Activated T-cell treated with anti-CD3 and anti-CD28 coated beads, Interleukin-2, amount 50 U/mL, for 4 hours (primary cell): ENCODE data around the gene FMO5. TPM values are rescaled to one million over a fixed set of nuclear protein-coding genes. Genes with fewer than 3 reads are reported as not detected.
"Not testable (repeated sequence)": the region's sequence is repeated elsewhere in the genome, so short reads cannot be mapped to it uniquely, and the experiment has no call there.

Experiments
- ATAC-seq, 2 donors: fragments of 200-7000 bp; cut with Tn5 transposase; one replicate each; pipeline ENCODE4 v1.10.0; 2021
- DNase-seq: peaks from one replicate; pipeline ENCODE4 v3.0.0-alpha.2; 2020
- H3K27me3 Mint-ChIP-seq: one replicate; pipeline ENCODE4 v1.8.0; 2021; ENCODE audit warnings: low read depth, mixed read lengths
- H3K36me3 Mint-ChIP-seq: one replicate; pipeline ENCODE4 v1.8.0; 2022; ENCODE audit warnings: mixed read lengths; ENCODE audit not compliant: insufficient read depth
- H3K4me1 Mint-ChIP-seq: one replicate; pipeline ENCODE4 v1.8.0; 2021; ENCODE audit warnings: low read depth, mixed read lengths
- H3K4me3 Mint-ChIP-seq: one replicate; pipeline ENCODE4 v1.8.0; 2021; ENCODE audit warnings: mild to moderate bottlenecking, moderate library complexity, mixed read lengths
- H3K9me3 Mint-ChIP-seq: one replicate; pipeline ENCODE4 v1.8.0; 2021; ENCODE audit warnings: mixed read lengths
- total RNA-seq, 3 donors: library from RNA; stranded (reverse); gene quantifications; one replicate each; pipeline ENCODE4 v1.2.1, GENCODE V29; 2021

FMO5 gene
- total RNA-seq, 3 donors from 2014 or later: 0.20 to 0.22 TPM; not detected in 1

GRCh38 chr1:147202576-147202975 lies 22.6 kb downstream of the FMO5 start:
- no peaks in the 10 kb centered on the region for H3K4me1 Mint-ChIP-seq
- H3K4me3 Mint-ChIP-seq: no peak overlapping the region
- ATAC-seq (no peak), DNase-seq (no peak)
- H3K36me3 Mint-ChIP-seq: peaks cover 9% of the 10 kb centered on the region
- H3K27me3 Mint-ChIP-seq: no peaks in the 10 kb centered on the region
- H3K9me3 Mint-ChIP-seq: no peaks in the 10 kb centered on the region

- Mint-ChIP-seq H3K36me3 (peaks cover 10% of the 10 kb centered on the region), H3K4me3 (no peak overlapping the region), H3K9me3 (no peaks in the 10 kb centered on the region), H3K27me3 (no peaks in the 10 kb centered on the region), H3K4me1 (no peaks in the 10 kb centered on the region)
- no peak for DNase-seq
- ATAC-seq: no peak
Measured at GRCh38 chr1:147201786-147202185, 23.4 kb downstream of the FMO5 start.

- H3K9me3 Mint-ChIP-seq: no peaks in the 10 kb centered on the region
- H3K36me3 Mint-ChIP-seq: peaks cover 12% of the 10 kb centered on the region
- H3K4me3 Mint-ChIP-seq: no peak overlapping the region
- no peaks in the 10 kb centered on the region for H3K4me1 Mint-ChIP-seq
- H3K27me3 Mint-ChIP-seq: no peaks in the 10 kb centered on the region
- DNase-seq (no peak), ATAC-seq (no peak)
Measured at GRCh38 chr1:147201276-147201675, 23.9 kb downstream of the FMO5 start.

GRCh38 chr1:147197324-147197723 lies 27.8 kb downstream of the FMO5 start:
- not testable (repeated sequence) for H3K27me3 Mint-ChIP-seq, ATAC-seq, DNase-seq

GRCh38 chr1:147189514-147189913 lies 35.6 kb downstream of the FMO5 start:
- ATAC-seq (no peak), DNase-seq (no peak)
- no peaks in the 10 kb centered on the region for H3K4me1 Mint-ChIP-seq
- no peaks in the 10 kb centered on the region for H3K27me3 Mint-ChIP-seq
- no peaks in the 10 kb centered on the region for H3K36me3 Mint-ChIP-seq
- no peak overlapping the region for H3K4me3 Mint-ChIP-seq
- no peaks in the 10 kb centered on the region for H3K9me3 Mint-ChIP-seq

More at GRCh38 chr1:147197324-147197723, 27.8 kb downstream of the FMO5 start:
- not testable (repeated sequence) for H3K9me3 Mint-ChIP-seq, H3K4me3 Mint-ChIP-seq, H3K4me1 Mint-ChIP-seq, H3K36me3 Mint-ChIP-seq

- Mint-ChIP-seq H3K36me3 (no peaks in the 10 kb centered on the region), H3K9me3 (no peaks in the 10 kb centered on the region), H3K4me3 (no peak overlapping the region), H3K4me1 (no peaks in the 10 kb centered on the region), H3K27me3 (no peaks in the 10 kb centered on the region)
- no peak for DNase-seq
- no peak for ATAC-seq
Measured at GRCh38 chr1:147185432-147185831, 39.7 kb downstream of the FMO5 start.

GRCh38 chr1:147177611-147178380 lies 47.3 kb downstream of the FMO5 start:
- no peaks in the 10 kb centered on the region for H3K27me3 Mint-ChIP-seq
- no peak for DNase-seq
- ATAC-seq: no peak
- peaks cover 9% of the 10 kb centered on the region for H3K4me1 Mint-ChIP-seq
- H3K36me3 Mint-ChIP-seq: peaks cover 14% of the 10 kb centered on the region
- peaks cover 6% of the 10 kb centered on the region for H3K9me3 Mint-ChIP-seq
- no peak overlapping the region for H3K4me3 Mint-ChIP-seq

GRCh38 chr1:147172168-147173016 lies 52.7 kb downstream of the FMO5 start, which contains the start of gene PRKAB2:
Gene PRKAB2 (minus strand): TSS chr1:147172470. CDS start chr1:147172144, 326 bp downstream.
- H3K4me3 Mint-ChIP-seq: peak within 1 kb of the TSS; percentile 97
- DNase-seq (peak; percentile 85), ATAC-seq (peak; percentile 87 to 90)
- H3K4me1 Mint-ChIP-seq: peaks cover 32% of the 10 kb centered on the region
- H3K27me3 Mint-ChIP-seq: no peaks in the 10 kb centered on the region
- peaks cover 3% of the 10 kb centered on the region for H3K9me3 Mint-ChIP-seq
- H3K36me3 Mint-ChIP-seq: peaks cover 9% of the 10 kb centered on the region

GRCh38 chr1:147171399-147172167 lies 53.6 kb downstream of the FMO5 start:
- no peak for ATAC-seq
- peaks cover 32% of the 10 kb centered on the region for H3K4me1 Mint-ChIP-seq
- no peaks in the 10 kb centered on the region for H3K27me3 Mint-ChIP-seq
- H3K9me3 Mint-ChIP-seq: no peaks in the 10 kb centered on the region
- peak overlapping the region; percentile 97 for H3K4me3 Mint-ChIP-seq
- peaks cover 12% of the 10 kb centered on the region for H3K36me3 Mint-ChIP-seq
- no peak for DNase-seq

- peaks cover 19% of the 10 kb centered on the region for H3K36me3 Mint-ChIP-seq
- H3K9me3 Mint-ChIP-seq: no peaks in the 10 kb centered on the region
- no peak for DNase-seq
- peaks cover 32% of the 10 kb centered on the region for H3K4me1 Mint-ChIP-seq
- peak overlapping the region; percentile 97 for H3K4me3 Mint-ChIP-seq
- H3K27me3 Mint-ChIP-seq: no peaks in the 10 kb centered on the region
- ATAC-seq: no peak
Measured at GRCh38 chr1:147169840-147170674, 55.1 kb downstream of the FMO5 start.

- Mint-ChIP-seq H3K4me3 (no peak overlapping the region), H3K4me1 (peaks cover 31% of the 10 kb centered on the region), H3K36me3 (peaks cover 18% of the 10 kb centered on the region), H3K9me3 (no peaks in the 10 kb centered on the region), H3K27me3 (no peaks in the 10 kb centered on the region)
- ATAC-seq (no peak), DNase-seq (no peak)
Measured at GRCh38 chr1:147169171-147169570, 56.0 kb downstream of the FMO5 start.

GRCh38 chr1:147168626-147169058 lies 56.5 kb downstream of the FMO5 start:
- DNase-seq: no peak
- Mint-ChIP-seq H3K36me3 (peaks cover 16% of the 10 kb centered on the region), H3K4me3 (no peak overlapping the region), H3K27me3 (no peaks in the 10 kb centered on the region), H3K9me3 (no peaks in the 10 kb centered on the region), H3K4me1 (peaks cover 29% of the 10 kb centered on the region)
- no peak for ATAC-seq

GRCh38 chr1:147167365-147167764 lies 57.8 kb downstream of the FMO5 start:
- ATAC-seq (no peak), DNase-seq (no peak)
- H3K4me3 Mint-ChIP-seq: no peak overlapping the region
- peaks cover 20% of the 10 kb centered on the region for H3K4me1 Mint-ChIP-seq
- no peaks in the 10 kb centered on the region for H3K27me3 Mint-ChIP-seq
- H3K9me3 Mint-ChIP-seq: no peaks in the 10 kb centered on the region
- peaks cover 20% of the 10 kb centered on the region for H3K36me3 Mint-ChIP-seq
